Dendritic cell treated with granulocyte-macrophage colony-stimulating factor and Interleukin-4, amounts not matched to agents 40 ng/mL and 50 ng/mL, for 4 days (primary cell): ENCODE measurements around the gene UBA7.

Source experiments
- H3K27ac Mint-ChIP-seq: one replicate; pipeline ENCODE4 v1.8.0; 2022; ENCODE audit warnings: mild to moderate bottlenecking, mixed read lengths
- H3K27me3 Mint-ChIP-seq: one replicate; pipeline ENCODE4 v1.8.0; 2022; ENCODE audit warnings: mild to moderate bottlenecking, mixed read lengths
- H3K36me3 Mint-ChIP-seq: one replicate; pipeline ENCODE4 v1.8.0; 2022; ENCODE audit warnings: low read depth, mixed read lengths
- H3K4me1 Mint-ChIP-seq: one replicate; pipeline ENCODE4 v1.8.0; 2022; ENCODE audit warnings: low read depth, mixed read lengths
- H3K4me3 Mint-ChIP-seq: one replicate; pipeline ENCODE4 v1.8.0; 2022; ENCODE audit warnings: mild to moderate bottlenecking, moderate library complexity, mixed read lengths
- H3K9me3 Mint-ChIP-seq: one replicate; pipeline ENCODE4 v1.8.0; 2022; ENCODE audit warnings: mixed read lengths
- intact Hi-C: fragments of 100-400 bp; cut with micrococcal nuclease; formaldehyde crosslinking; loops from one replicate; pipeline ENCODE4 v1.15.0; 2022

Gene UBA7

GRCh38 chr3:49757197-49757596 lies 56.6 kb downstream of the UBA7 start:
- no peaks in the 10 kb centered on the region for H3K27me3 Mint-ChIP-seq
- peaks cover 21% of the 10 kb centered on the region for H3K36me3 Mint-ChIP-seq
- no peak overlapping the region for H3K4me3 Mint-ChIP-seq
- H3K4me1 Mint-ChIP-seq, result peaks cover 28% of the 10 kb centered on the region
- no peaks in the 10 kb centered on the region for H3K9me3 Mint-ChIP-seq
- intact Hi-C loops, result no loop called here
- H3K27ac Mint-ChIP-seq, result no peak overlapping the region

- Mint-ChIP-seq H3K4me3 (no peak overlapping the region), H3K36me3 (peaks cover 21% of the 10 kb centered on the region), H3K27ac (no peak overlapping the region), H3K4me1 (peaks cover 28% of the 10 kb centered on the region), H3K9me3 (no peaks in the 10 kb centered on the region), H3K27me3 (no peaks in the 10 kb centered on the region)
- intact Hi-C loops, result no loop called here
Measured at GRCh38 chr3:49756036-49756435, 57.7 kb downstream of the UBA7 start.
